ENCODE results near the gene SIGLECL1. TPM values are rescaled to one million over a fixed set of nuclear protein-coding genes. Genes with fewer than 3 reads are reported as not detected.

SIGLECL1 gene
- total and polyA plus RNA-seq, 2 experiments from 2014 or later: not detected

DNA sequence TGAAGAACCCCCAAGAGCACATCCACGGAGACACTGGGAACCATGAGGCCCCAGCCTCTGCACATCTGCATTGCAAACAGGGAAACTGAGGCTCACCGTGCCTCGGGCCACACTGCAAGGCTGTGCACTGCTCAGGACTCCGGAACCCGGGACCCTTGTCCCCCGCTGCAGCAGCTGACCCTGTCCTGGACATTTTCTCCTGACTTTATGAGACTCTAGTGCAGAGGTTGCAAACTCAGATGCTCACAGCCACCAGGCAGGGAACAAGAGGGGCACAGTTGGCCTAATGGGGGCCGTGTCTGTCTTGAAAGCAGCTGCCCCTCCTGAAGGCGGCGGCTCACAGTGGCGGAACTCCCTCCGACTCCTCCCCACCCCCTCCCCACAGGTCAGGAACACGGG, 44.1 kb downstream of the SIGLECL1 start (continued):
- TF ChIP-seq STAT1 (IDR thresholded peaks at IDR 0.05; ENCODE audit: unreplicated experiment): no peak
- no peak for TF ChIP-seq ZNF331 (CRISPR knock-in tag; IDR thresholded peaks at IDR 0.05; ENCODE audit: low read depth)
- TF ChIP-seq EZH2 (IDR thresholded peaks at IDR 0.05; ENCODE audit: low read depth, unreplicated experiment): no peak
- TF ChIP-seq, protein P1, sequence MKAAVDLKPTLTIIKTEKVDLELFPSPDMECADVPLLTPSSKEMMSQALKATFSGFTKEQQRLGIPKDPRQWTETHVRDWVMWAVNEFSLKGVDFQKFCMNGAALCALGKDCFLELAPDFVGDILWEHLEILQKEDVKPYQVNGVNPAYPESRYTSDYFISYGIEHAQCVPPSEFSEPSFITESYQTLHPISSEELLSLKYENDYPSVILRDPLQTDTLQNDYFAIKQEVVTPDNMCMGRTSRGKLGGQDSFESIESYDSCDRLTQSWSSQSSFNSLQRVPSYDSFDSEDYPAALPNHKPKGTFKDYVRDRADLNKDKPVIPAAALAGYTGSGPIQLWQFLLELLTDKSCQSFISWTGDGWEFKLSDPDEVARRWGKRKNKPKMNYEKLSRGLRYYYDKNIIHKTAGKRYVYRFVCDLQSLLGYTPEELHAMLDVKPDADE (IDR thresholded peaks at IDR 0.05): no peak
- TF ChIP-seq, protein P2, sequence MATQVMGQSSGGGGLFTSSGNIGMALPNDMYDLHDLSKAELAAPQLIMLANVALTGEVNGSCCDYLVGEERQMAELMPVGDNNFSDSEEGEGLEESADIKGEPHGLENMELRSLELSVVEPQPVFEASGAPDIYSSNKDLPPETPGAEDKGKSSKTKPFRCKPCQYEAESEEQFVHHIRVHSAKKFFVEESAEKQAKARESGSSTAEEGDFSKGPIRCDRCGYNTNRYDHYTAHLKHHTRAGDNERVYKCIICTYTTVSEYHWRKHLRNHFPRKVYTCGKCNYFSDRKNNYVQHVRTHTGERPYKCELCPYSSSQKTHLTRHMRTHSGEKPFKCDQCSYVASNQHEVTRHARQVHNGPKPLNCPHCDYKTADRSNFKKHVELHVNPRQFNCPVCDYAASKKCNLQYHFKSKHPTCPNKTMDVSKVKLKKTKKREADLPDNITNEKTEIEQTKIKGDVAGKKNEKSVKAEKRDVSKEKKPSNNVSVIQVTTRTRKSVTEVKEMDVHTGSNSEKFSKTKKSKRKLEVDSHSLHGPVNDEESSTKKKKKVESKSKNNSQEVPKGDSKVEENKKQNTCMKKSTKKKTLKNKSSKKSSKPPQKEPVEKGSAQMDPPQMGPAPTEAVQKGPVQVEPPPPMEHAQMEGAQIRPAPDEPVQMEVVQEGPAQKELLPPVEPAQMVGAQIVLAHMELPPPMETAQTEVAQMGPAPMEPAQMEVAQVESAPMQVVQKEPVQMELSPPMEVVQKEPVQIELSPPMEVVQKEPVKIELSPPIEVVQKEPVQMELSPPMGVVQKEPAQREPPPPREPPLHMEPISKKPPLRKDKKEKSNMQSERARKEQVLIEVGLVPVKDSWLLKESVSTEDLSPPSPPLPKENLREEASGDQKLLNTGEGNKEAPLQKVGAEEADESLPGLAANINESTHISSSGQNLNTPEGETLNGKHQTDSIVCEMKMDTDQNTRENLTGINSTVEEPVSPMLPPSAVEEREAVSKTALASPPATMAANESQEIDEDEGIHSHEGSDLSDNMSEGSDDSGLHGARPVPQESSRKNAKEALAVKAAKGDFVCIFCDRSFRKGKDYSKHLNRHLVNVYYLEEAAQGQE (IDR thresholded peaks at IDR 0.05; ENCODE audit: unreplicated experiment): no peak
- no peak for TF ChIP-seq EZH2phosphoT487 (IDR thresholded peaks at IDR 0.05; ENCODE audit: unreplicated experiment)
- no peak for TF ChIP-seq POLR2AphosphoS5 (IDR thresholded peaks at IDR 0.05; ENCODE audit: low read depth)
- no peak for TF ChIP-seq CREB1 (CRISPR knock-in tag; IDR thresholded peaks at IDR 0.05; ENCODE audit: low read depth)
- TF ChIP-seq JUNB (IDR thresholded peaks at IDR 0.05; ENCODE audit: unreplicated experiment): no peak
- TF ChIP-seq, protein P3, sequence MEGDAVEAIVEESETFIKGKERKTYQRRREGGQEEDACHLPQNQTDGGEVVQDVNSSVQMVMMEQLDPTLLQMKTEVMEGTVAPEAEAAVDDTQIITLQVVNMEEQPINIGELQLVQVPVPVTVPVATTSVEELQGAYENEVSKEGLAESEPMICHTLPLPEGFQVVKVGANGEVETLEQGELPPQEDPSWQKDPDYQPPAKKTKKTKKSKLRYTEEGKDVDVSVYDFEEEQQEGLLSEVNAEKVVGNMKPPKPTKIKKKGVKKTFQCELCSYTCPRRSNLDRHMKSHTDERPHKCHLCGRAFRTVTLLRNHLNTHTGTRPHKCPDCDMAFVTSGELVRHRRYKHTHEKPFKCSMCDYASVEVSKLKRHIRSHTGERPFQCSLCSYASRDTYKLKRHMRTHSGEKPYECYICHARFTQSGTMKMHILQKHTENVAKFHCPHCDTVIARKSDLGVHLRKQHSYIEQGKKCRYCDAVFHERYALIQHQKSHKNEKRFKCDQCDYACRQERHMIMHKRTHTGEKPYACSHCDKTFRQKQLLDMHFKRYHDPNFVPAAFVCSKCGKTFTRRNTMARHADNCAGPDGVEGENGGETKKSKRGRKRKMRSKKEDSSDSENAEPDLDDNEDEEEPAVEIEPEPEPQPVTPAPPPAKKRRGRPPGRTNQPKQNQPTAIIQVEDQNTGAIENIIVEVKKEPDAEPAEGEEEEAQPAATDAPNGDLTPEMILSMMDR (conservative IDR thresholded peaks at IDR 0.05; ENCODE audit: low read depth in 2 of 2): no peak

DNA sequence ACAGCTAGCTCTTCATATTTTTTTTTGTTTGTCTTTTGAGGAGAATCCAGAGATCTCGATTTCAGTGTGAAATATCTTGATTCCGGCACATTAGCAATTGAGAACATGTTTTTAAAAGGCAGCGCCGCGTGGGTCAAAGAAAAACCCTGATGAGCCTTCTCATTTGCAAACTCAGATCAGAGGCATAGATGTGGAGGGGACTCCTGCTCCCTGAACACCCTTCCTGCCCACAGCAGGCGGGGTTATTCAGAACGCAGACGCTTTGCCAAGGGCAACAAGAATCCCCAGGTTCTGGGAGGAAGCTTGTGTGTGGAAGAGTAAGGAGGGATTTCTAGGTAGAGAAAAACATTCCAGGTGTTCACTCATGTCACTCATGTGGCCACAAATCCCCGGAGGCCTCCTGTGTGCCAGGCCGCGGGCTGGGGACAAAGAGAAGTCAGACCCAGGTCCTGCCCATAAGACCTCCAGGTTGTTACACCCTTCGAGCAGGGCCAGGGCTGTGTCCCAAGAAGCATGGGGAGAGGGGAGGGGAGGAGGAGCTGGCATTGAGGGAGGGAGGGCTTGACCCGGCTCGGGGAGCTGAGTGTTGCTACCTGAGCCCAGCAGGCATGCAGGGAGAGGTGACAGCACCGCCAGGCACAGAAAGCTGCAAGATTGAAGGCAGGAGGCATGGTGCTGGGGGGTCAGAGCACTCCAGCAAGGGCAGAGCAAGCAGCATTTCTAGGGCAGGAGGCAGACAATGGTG, 44.7 kb downstream of the SIGLECL1 start:
- Histone ChIP-seq H3K4me2 (peak overlapping the region; percentile 65; the same call in 1 of the 2 replicates), H3K36me3 (ENCODE audit: insufficient read depth) (no peaks in the 10 kb centered on the region; the same call in 1 of the 2 replicates), H3K9me2 (ENCODE audit: insufficient read depth) (peaks cover 7% of the 10 kb centered on the region; the same call in 1 of the 2 replicates), H3F3A (replicated peaks; ENCODE audit: low read depth) (peaks cover 2% of the 10 kb centered on the region; the same call in 1 of the 2 replicates), H3K4me3 (peak overlapping the region; percentile 4; the same call in 1 of the 2 replicates), H3K79me2 (replicated peaks; ENCODE audit: insufficient read depth) (no peaks in the 10 kb centered on the region), H3K4me1 (ENCODE audit: insufficient read depth) (peaks cover 45% of the 10 kb centered on the region), H3K27me3 (ENCODE audit: insufficient read depth) (no peaks in the 10 kb centered on the region), H4K20me1 (replicated peaks; ENCODE audit: insufficient read depth) (no peaks in the 10 kb centered on the region), H2AFZ (peak overlapping the region; percentile 70), H3K27ac (ENCODE audit: low read depth) (0 out of 2 replicates have a peak overlapping the region, but pooled peaks have one; percentile 63)
- no peaks in the 10 kb centered on the region; the same call in 1 of the 3 replicates for H3K9me3 Mint-ChIP-seq
- ATAC-seq: peak; percentile 57
- peaks cover 52% of the 10 kb centered on the region for H3K4me1 Mint-ChIP-seq
- peak overlapping the region; percentile 23; the same call in 1 of the 3 replicates for H3K4me3 Mint-ChIP-seq
- DNase-seq (ENCODE audit: low spot score): peak; percentile 48
- H3K27ac Mint-ChIP-seq: peak overlapping the region; percentile 35; the same call in 1 of the 2 replicates
- TF ChIP-seq JUNB (IDR thresholded peaks at IDR 0.05; ENCODE audit: unreplicated experiment) (no peak), NANOG (IDR thresholded peaks at IDR 0.05; ENCODE audit: borderline replicate concordance) (no peak), CREB1 (CRISPR knock-in tag; IDR thresholded peaks at IDR 0.05; ENCODE audit: low read depth) (no peak), ZNF331 (CRISPR knock-in tag; IDR thresholded peaks at IDR 0.05; ENCODE audit: low read depth) (no peak)
- TF ChIP-seq, protein P1 (IDR thresholded peaks at IDR 0.05): no peak
- TF ChIP-seq, protein P3 (conservative IDR thresholded peaks at IDR 0.05; ENCODE audit: low read depth in 2 of 2): no peak
- no peaks in the 10 kb centered on the region for H3K36me3 Mint-ChIP-seq (ENCODE audit: low read depth)
- peaks cover 11% of the 10 kb centered on the region for H3K27me3 Mint-ChIP-seq (ENCODE audit: insufficient read depth, low read depth, poor library complexity)

Data from GM23338 (cell line).